GM18498 (cell line): Measurements from ENCODE around the gene S100A12.

Experiments
- ATAC-seq: cut with Tn5 transposase; IDR thresholded peaks from one replicate; pipeline ENCODE4 v1.9.1; 2021; ENCODE audit warnings: mild to moderate bottlenecking, moderate library complexity; ENCODE audit not compliant: unreplicated experiment

The S100A12 gene

GRCh38 chr1:153337980-153338853 is 37.2 kb downstream of the S100A12 start:
- ATAC-seq, result no peak

- no peak for ATAC-seq
Observed at GRCh38 chr1:153336650-153337049, 38.8 kb downstream of the S100A12 start.

GRCh38 chr1:153333902-153334301 is 41.5 kb downstream of the S100A12 start:
- ATAC-seq, result no peak

- ATAC-seq, result no peak
Observed at GRCh38 chr1:153324912-153325311, 50.5 kb downstream of the S100A12 start.
